GM21717 (cell line): ENCODE data around the gene RAP1GDS1.
A peak's percentile ranks its signal among the peaks of the same experiment; 100 is the strongest.
"Not testable (repeated sequence)": the region's sequence is repeated elsewhere in the genome, so short reads cannot be mapped to it uniquely, and the experiment has no call there.

Experiments
- ATAC-seq: cut with Tn5 transposase; IDR thresholded peaks from one replicate; pipeline ENCODE4 v1.9.1; 2021; ENCODE audit warnings: mild to moderate bottlenecking, moderate library complexity; ENCODE audit not compliant: unreplicated experiment

RAP1GDS1 gene

DNA sequence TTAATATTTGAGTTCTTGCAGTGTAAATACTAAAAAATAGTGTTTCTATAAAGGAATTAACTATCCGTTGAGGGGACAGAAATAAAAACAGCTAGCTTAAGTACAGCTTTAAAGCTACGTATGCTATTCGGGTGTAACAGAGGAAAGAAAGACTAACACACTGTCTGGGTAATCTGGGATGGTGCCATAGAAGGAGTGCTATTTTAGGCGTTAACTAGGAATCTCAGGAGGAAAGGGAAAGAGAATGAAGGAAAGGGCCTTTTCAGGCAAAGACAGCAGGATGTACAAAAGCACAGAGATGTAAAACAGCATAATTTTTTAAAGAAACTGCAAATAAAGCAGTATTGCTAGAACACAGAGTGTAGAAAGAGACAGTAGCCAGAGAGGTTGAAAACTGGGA, 161.8 kb downstream of the RAP1GDS1 start:
- ATAC-seq, result no peak

- no peak for ATAC-seq
Observed at GRCh38 chr4:98430708-98431403, 169.7 kb downstream of the RAP1GDS1 start.

DNA sequence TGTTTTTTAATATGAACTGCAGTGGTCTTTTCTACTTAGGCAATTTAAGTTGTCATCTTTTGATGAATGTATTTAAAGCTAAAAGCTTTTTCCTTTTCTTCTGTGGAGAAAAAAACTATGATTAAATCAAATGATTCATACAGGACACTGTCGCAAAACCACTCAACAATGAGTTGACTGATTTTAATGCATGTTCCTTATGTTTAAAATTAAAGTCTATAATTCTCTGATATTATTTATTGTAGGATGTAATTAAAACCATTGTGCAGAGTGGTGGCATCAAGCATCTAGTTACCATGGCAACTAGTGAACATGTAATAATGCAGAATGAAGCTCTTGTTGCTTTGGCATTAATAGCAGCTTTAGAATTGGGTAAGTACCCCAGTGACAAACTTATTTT, 172.5 kb downstream of the RAP1GDS1 start:
- ATAC-seq, result no peak

GRCh38 chr4:98434816-98435215, 173.6 kb downstream of the RAP1GDS1 start:
- ATAC-seq, result no peak

DNA sequence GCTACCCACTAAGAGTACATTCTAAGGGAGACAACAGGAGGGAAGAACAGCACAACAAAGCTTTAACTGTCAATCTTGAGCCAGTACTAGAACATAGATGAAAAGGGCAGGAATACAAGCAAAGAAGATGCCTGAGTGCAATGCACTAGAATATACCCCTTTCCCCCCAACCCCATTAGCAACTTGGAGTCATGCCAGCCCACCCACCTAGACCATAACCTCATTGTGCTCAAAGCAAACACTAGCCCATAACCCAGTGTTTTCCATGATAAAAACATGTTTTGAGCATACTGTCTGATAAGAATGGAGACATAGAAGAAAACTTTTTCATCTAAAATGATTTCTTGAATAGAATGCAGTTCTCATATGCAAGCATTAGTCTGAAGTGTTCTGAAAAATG, 183.2 kb downstream of the RAP1GDS1 start:
- no peak for ATAC-seq

DNA sequence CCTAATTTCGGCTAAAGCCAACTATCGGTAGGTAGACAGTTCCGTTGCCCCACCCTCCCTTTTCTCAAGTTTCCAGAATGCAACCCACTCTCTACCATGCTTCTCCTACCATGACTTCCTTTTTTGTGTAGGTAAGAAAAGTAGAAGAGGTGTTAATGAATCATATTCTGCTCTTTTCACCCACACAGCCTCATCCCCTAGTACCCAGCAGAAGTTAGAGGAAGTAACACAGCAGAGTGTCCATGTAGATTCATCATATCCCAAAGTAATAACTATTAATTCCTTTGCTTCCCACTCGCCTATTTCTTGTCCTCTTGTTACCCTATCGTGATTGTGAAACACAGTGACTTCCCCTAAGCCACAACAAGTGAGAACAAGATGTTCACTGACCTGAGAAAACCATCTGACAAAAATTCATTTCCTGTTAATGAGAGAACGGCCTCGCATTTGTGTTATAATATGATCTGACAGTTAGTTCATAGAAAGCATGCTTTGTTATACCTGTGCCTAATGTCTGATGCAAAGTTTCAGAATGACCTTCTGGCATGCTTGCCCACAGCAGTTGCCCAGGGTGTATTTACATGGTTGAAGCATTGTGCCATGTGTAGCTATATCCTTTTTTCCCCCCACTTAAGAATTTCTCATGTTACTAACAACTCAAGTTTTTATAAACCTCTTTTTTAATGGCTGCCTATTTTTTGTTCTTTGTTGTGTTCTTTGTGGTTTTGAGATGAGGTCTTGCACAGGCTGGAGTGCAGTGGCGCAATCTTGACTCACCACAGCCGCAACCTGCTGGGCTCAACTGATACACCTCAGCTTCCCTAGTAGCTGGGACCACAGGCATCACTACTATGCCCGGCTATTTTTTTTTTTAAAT, 185.6 kb downstream of the RAP1GDS1 start:
- ATAC-seq, result peak; percentile 79

DNA sequence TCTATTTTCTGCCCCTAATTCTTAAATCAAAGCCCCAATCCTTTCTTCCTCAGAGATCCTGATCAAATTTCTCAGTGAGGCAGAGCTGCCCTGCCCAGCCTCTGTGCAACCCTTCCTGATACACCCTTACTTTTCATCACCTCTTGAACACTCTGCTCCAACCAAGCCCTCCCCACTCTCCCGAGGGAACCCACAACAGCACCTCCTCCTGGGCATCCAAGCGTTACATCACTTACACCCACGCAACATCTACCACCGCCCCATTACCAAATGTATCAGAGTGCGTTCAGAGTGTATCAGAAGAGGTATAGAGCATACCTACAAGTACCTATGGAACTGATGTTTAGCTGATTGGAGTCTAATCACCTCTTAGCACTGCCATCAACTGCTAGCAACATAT, 186.5 kb downstream of the RAP1GDS1 start:
- ATAC-seq, result no peak

GRCh38 chr4:98448908-98449307, 187.7 kb downstream of the RAP1GDS1 start:
- ATAC-seq, result peak; percentile 29

- ATAC-seq, result no peak
Observed at GRCh38 chr4:98452091-98452490, 190.9 kb downstream of the RAP1GDS1 start.

- ATAC-seq, result not testable (repeated sequence)
Observed at GRCh38 chr4:98457422-98457821, 196.2 kb downstream of the RAP1GDS1 start.

GRCh38 chr4:98461121-98461865, 200.1 kb downstream of the RAP1GDS1 start:
- not testable (repeated sequence) for ATAC-seq

GRCh38 chr4:98462487-98462886, 201.3 kb downstream of the RAP1GDS1 start:
- no peak for ATAC-seq

DNA sequence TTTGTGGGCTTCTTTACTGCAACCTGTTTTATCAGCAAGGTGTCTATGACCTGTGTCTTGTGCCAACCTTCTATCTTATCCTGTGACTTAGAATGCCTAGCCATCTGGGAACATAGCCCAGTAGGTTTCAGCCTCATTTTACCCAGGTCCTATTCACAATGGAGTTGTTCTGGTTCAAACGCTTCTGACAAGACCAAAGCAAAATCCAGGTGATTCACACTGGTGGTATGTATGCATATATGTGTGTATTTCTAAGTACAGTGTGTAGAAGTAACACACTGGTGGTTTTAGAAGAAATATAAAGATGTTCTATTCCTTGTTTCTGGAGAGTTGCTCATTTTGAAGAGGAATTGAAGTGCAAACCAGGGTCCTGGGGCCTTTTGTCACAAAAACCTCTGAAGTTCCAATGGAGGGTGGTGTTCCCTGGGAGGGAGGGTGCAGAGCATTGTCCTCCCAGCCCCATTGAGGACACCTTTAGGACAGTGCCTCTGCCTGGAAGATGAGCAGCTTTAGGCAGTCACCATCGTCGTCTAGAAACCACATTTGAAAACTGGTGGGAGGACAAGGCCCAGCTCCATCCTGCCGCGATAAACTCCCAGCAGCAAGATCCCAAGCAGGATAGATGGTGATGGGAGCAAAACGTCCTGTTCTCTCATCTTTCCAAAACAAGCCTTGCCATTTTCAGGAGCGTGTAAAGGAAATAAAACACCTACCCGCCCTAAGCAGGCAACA, 205.8 kb downstream of the RAP1GDS1 start:
- no peak for ATAC-seq

GRCh38 chr4:98467627-98468072, 206.5 kb downstream of the RAP1GDS1 start:
- ATAC-seq, result peak; percentile 95

GRCh38 chr4:98468709-98469108, 207.5 kb downstream of the RAP1GDS1 start:
- no peak for ATAC-seq

DNA sequence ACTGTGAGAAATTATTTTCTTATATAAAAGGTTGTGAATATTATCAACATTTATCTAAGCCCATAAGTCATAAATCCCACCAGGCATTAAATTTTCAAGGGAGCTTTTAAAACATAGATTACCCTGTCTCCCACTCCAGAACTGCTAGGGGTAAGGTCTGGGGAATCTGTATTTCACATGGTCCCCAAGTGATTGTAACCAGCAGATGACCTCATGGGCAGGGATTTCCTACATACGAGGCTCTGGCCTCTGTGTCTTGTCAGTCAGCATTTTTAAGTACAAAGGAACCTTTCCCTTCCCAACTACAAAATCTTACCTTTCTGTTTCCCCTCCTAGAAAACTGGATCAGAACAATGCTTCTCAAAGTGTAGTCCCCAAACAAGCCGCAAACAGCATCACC, 208.6 kb downstream of the RAP1GDS1 start:
- ATAC-seq, result no peak

DNA sequence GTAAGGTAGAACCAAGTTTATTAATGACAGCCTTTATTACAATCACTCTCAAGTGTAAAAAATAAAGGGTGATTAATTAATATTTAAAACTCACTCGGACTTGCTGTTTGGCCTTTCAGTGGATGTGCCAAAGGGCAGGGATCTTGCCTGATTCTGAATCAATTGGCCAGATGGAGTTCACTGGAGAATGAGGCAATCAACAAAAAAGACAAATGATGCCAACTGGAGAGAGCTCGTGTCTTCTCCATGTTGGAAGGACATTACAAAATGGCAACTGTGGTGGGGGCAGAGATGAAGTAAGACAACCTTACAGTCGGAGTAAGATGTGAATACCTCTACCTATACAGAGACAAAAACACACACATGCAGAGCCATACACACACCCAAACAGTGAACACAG, 209.2 kb downstream of the RAP1GDS1 start:
- no peak for ATAC-seq

GRCh38 chr4:98470831-98471230, 209.6 kb downstream of the RAP1GDS1 start:
- ATAC-seq, result no peak

DNA sequence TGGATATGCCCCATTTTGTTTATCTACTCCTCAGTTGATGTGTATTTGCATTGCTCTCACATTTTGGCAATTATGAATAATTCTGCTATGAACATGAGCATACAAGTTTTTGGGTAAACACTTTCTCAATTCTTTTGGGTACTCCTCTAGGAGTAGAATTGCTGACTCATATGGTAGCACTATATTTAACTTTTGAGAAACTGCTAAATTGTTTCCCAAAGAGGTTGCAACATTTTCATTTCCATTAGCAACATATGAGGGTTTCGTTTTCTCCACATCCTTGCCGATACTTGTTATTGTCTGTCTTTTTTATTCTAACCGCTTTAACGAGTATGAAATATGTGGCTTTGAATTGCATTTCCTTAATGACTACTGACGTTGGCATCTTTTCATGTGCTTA, 211.9 kb downstream of the RAP1GDS1 start:
- ATAC-seq, result no peak

DNA sequence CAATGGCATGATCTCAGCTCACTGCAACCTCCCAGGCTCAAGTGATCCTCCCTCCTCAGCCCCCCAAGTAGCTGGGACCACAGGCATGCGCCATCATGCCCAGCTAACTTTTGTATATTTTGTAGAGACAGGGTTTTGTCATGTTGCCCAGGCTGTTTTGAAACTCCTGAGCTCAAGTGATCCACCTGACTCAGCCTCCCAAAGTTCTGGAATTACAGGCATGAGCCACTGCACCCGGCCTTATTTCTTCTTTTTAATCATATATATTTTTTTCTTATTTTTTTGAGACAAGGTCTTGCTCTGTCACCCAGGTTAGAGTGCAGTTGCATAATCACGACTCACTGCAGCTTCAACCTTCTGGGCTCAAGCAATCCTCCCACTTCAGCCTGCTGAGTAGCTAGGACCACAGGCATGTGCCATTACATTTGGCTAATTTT, 213.2 kb downstream of the RAP1GDS1 start:
- ATAC-seq, result no peak

DNA sequence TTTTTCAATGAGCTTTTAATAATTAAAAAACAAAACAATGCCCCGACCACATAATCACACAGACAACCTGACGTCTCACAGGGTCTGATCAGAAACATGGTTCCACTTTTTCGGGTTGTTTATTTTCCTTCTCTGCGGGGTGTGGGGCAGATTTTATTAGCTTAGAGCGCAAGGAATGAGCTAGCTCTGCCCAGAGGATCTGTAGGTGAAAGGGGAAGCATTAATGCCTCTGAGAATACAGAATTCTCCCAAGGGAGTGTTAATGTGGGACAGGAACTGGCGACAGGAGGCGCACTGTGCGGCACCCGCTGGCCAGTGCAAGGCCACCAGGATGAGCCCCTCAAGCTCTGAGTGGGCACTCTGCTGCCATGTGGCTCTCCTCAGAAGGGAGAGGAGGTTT, 215.7 kb downstream of the RAP1GDS1 start:
- ATAC-seq, result no peak
